ENCODE measurements around the gene MLN. TPM values are rescaled to one million over a fixed set of nuclear protein-coding genes. Genes with fewer than 3 reads are reported as not detected.

The MLN gene
- polyA plus RNA-seq, 1 donor from 2014 or later, result not detected

DNA sequence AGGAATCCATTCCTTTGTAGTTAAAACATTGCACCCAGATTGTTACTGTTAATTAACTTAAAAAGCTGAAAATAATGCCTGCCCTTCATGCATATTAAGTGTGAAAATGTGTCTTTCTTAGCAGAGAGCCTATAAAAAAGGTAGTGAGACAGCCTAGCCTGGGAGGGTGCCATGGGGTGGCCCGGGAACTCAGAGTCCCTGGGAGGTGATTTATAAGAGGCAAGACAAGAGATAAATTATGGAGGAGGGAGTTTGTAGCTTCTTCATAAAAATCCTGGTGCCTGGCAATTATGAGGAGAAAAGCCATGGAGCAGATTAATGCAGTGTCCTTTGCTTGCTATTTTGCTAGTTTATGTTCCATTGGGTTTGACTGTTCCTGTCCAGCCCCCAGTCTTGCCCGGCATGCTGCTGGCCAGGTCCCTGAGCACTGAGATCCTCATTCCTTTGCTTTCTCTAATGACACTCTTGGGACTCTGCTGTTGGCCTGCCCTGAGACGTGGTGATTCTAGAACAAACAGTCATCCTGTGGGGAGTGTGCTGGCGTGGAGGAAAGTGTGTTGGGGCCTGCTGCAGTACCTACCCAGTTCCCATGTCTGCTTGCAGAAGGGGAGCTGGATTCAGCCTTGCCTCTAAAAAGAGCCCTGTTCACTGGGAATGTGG is 4.2 kb downstream of the MLN start:
- no peaks in the 10 kb centered on the region for H3K79me2 ChIP-seq (replicated peaks; ENCODE audit: insufficient read depth, low read length)

DNA sequence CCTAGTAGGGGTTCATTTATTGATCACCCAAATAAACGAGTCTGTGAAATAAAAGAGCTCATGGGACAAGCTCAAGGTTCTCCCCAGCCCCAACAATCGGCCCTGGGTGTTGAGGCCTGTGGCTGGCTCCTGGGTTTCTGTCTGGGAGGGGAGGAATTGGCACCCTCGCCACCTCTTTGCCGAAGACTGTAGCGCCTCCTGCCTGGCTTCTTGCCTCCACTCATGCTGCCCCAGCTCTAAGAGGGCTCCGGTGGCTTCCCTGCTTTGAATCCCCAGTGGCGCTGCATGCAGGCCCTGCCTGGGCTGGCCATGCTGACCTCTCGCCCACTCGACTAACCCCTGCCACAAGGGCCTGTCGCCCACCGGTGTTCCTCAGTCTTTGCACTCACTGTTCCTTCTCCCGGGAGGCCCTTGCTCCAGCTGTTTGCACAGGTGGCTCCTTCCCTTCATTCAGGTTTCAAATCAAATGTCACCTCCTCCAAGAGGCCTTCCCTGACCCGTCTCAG is 5.4 kb downstream of the MLN start:
- no peak overlapping the region for H2AFZ ChIP-seq (ENCODE audit: low read depth, low read length)
- no peak overlapping the region for H3K27ac ChIP-seq (ENCODE audit: low read length)
- no peaks in the 10 kb centered on the region for H3K27me3 ChIP-seq (ENCODE audit: insufficient read depth, low read depth, low read length)
- no peak overlapping the region for H3K4me2 ChIP-seq (ENCODE audit: low read length)
- TF ChIP-seq SMC3 (conservative IDR thresholded peaks at IDR 0.05; ENCODE audit: poor library complexity) (no peak), REST (IDR thresholded peaks at IDR 0.05; ENCODE audit: borderline replicate concordance) (no peak), MXI1 (conservative IDR thresholded peaks at IDR 0.05; ENCODE audit: poor library complexity, severe bottlenecking) (no peak), EP300 (conservative IDR thresholded peaks at IDR 0.05; ENCODE audit: poor library complexity, severe bottlenecking) (no peak), RAD21 (conservative IDR thresholded peaks at IDR 0.05) (no peak), CTCF (IDR thresholded peaks at IDR 0.05; ENCODE audit: poor library complexity, severe bottlenecking) (no peak), EZH2 (IDR thresholded peaks at IDR 0.05; ENCODE audit: borderline replicate concordance, insufficient read depth, low read length, poor library complexity, severe bottlenecking) (no peak), TAF1 (IDR thresholded peaks at IDR 0.05; ENCODE audit: low read depth) (no peak), POLR2AphosphoS5 (IDR thresholded peaks at IDR 0.05) (no peak)
- H4K20me1 ChIP-seq (ENCODE audit: insufficient read depth), result no peaks in the 10 kb centered on the region
- H3K79me2 ChIP-seq (replicated peaks; ENCODE audit: insufficient read depth, low read length), result no peaks in the 10 kb centered on the region
- H3K4me3 ChIP-seq (ENCODE audit: low read length), result no peak overlapping the region
- no peaks in the 10 kb centered on the region for H3K9me2 ChIP-seq (ENCODE audit: insufficient read depth, low read length)
- no peaks in the 10 kb centered on the region for H3K9me3 ChIP-seq (ENCODE audit: low read length)
- H3F3A ChIP-seq (ENCODE audit: insufficient read depth, low read length, poor library complexity, severe bottlenecking), result no peaks in the 10 kb centered on the region
- no peaks in the 10 kb centered on the region for H3K36me3 ChIP-seq (ENCODE audit: insufficient read depth, low read length)
- no peak overlapping the region for H3K9ac ChIP-seq (ENCODE audit: low read length)

More for the DNA sequence above, 4.2 kb downstream of the MLN start:
- Histone ChIP-seq H3K9me2 (ENCODE audit: insufficient read depth, low read length) (no peaks in the 10 kb centered on the region), H3K9me3 (ENCODE audit: low read length) (no peaks in the 10 kb centered on the region), H3K36me3 (ENCODE audit: insufficient read depth, low read length) (no peaks in the 10 kb centered on the region), H3K27me3 (ENCODE audit: insufficient read depth, low read depth, low read length) (no peaks in the 10 kb centered on the region), H3K4me3 (ENCODE audit: low read length) (no peak overlapping the region), H3K9ac (ENCODE audit: low read length) (no peak overlapping the region), H3K4me2 (ENCODE audit: low read length) (no peak overlapping the region), H4K20me1 (ENCODE audit: insufficient read depth) (no peaks in the 10 kb centered on the region), H2AFZ (ENCODE audit: low read depth, low read length) (no peak overlapping the region), H3F3A (ENCODE audit: insufficient read depth, low read length, poor library complexity, severe bottlenecking) (no peaks in the 10 kb centered on the region), H3K27ac (ENCODE audit: low read length) (no peak overlapping the region)
- no peak for TF ChIP-seq RAD21 (conservative IDR thresholded peaks at IDR 0.05)
- TF ChIP-seq EP300 (conservative IDR thresholded peaks at IDR 0.05; ENCODE audit: poor library complexity, severe bottlenecking), result no peak

All from neural cell (in vitro differentiated cells).